NCI-H510A (cell line): ENCODE data around the gene NEO1.
"Not testable (repeated sequence)": the region's sequence is repeated elsewhere in the genome, so short reads cannot be mapped to it uniquely, and the experiment has no call there.

Source experiments
- DNase-seq: peaks from one replicate; lab custom pipeline; 2025; lab: John Stamatoyannopoulos, UW

The NEO1 gene

DNA sequence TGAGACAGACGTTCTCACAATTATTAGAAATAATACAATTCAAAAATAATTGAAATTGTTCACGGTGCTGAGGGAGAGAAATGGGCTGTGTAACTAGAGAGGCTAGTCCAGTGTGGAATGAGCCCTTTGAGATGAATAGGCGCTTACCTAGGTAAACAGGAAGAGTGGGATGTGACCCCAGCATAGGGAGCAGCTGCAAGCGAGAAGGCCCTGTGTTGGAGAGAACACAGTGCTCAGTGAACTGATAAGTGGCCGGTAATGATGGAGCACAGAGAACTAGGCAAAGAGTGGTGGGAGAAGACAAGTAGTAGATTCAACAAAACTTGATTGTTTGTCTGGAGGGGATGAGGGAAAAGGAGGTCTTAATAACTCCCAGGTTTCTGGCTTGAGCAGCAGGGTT is 212.6 kb downstream of the NEO1 start:
- DNase-seq, result no peak

DNA sequence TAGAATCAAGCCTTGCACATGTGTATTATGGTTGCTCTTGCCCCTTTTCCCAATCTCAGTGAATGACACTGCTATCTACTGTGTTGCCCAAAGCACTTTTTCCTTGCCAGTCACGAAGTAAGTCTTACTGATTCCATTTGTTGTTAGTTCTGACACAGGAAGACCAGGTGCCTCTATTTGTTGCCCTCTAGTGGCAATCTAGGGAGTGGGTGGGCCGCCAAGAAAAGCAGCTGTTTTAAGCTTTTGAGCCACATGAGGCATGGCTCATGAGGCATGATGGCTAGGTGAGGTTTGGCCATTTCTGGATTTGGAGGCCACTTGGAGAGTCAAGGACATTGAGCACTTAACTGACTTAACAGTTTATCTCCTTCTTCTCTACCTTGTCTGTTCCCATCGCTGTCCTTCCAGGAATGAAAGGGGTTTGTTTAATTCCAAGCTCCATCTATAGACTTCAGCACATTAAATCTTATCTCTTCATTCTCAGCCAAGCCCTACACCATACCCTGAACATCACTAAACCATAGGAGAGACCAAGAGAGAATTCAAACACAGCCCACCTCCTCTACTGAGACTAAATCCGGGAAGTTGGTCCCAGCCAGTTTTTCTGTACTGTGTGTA is 213.4 kb downstream of the NEO1 start:
- DNase-seq, result no peak

DNA sequence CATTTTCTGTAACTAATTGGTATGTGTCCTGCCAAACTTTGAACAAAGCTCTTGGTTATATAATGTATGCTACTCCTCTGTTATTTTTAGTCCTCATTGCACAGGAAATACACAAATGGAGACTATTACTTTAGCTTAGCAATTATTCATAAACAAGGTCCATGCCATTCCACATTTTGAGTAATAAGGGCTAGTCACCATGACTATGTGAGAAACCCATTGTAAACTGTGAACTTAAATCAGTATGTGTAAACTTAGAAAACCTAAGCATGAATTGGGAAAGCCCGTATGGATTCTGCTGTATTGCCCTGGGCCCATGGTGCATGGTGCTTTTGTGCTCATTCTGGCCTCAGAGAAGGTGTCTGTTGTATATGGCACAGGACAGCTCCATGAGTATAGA is 216.2 kb downstream of the NEO1 start:
- DNase-seq, result no peak

DNA sequence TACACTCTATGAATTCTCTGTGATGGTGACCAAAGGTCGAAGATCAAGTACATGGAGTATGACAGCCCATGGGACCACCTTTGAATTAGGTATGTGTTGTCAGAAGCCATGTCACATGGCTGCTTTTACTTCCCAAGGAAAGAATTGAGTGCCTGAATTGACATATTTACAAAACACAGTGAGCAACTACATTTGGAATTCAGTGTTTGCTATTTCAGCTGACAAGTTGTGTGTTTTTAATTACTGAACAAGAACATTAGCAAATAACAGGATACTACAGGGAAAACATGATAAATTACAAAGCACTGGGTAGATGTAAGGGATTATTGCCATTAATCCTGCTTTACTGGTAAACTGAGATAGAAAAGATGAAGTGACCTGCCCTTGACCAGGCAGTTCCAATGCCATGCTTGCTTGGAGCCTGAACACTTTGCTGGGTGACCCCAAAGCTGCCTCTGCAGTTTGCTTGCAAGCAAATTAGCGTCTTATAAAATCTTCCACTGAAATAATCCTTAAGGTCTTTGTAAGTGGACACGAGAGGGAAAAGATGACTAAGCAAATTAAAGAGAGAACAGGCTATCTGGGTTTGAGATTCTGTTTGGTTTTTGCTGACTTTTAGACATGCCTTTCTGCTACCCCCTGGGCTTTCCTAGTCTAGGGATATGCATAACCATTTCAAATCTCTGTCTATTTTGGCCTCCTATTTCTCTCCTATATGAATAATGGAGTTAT is 218.3 kb downstream of the NEO1 start:
- DNase-seq, result no peak

DNA sequence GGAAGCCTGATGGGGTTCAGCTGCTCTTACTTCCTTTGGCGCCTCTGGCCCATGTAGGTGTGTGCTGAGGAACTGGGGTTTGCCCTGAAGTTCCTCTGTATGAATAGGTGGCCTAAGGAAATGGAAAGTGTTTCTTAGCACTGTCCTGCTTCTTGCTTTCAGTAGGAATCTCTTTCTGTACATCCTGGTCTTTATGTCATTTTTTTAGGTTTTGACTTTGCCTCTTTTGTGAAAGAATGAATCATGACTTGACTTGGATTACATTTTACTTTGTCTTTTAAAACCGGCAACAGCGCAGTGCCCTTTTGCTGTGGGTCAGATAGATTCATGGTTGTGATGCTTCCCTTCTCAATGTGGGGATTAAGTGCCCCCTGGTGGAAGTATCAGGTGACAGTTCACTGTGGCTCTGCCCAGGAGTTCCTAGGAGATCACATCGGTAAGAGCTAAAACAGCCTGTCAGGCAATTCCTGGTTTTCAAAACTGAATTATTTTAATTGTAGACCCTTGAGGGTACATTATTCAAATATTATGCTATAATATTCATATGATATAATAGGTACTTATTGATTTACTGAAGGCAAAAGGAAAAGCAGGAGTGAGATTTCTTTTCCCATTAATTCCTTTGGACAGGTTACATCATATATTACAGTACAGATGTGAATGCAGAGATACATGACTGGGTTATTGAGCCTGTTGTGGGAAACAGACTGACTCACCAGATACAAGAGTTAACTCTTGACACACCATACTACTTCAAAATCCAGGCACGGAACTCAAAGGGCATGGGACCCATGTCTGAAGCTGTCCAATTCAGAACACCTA is 221.1 kb downstream of the NEO1 start:
- no peak for DNase-seq

DNA sequence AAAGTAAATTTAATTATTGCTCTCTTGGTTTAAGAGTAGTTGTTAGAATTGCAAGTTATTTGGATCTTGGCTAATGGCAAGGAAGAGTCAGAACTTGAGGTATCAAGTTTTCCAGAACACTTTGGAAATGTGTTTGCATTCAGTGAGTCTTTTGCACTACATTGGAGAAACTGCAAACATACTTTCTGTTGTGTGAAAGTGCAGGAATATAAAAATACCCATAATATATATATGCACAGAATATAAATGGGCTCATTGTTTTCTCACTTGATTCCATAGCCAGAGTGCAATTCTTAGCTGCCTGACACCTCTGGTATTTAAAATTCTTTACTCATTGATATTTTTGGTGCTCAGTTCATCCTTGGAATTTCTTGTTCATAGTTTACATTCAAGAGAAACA is 223.6 kb downstream of the NEO1 start:
- DNase-seq, result no peak

DNA sequence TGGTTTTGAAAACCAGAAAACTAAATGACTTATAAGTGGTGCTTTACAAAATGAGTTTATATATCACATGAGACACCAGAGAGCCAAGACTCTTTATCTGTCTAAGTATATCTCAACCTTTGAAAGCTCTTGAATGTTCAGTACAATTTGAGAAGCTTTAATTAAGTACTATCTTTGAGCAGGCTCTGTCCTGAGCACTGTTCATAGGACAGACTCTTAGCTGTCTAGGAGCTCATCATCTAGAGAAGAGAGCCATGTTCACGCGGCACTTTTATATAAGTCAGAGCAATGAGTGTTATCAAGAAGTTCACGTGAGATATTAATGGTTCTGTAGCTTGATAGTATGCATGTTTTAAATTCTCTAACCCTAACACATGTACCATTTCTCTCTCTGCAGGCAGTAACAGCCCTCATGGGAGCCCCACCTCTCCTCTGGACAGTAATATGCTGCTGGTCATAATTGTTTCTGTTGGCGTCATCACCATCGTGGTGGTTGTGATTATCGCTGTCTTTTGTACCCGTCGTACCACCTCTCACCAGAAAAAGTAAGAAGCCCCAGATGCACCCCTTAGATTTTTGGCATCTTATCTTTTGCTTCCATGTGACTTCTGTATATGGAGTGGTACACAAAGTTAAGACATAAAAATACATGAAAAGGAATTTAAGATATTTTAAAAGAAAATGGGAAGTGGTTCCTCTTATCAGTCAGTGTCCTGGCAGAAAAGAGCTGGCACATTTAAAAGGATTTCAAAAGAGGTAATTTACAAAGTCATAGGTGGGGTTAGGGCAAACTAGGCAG is 230.5 kb downstream of the NEO1 start:
- DNase-seq, result no peak

DNA sequence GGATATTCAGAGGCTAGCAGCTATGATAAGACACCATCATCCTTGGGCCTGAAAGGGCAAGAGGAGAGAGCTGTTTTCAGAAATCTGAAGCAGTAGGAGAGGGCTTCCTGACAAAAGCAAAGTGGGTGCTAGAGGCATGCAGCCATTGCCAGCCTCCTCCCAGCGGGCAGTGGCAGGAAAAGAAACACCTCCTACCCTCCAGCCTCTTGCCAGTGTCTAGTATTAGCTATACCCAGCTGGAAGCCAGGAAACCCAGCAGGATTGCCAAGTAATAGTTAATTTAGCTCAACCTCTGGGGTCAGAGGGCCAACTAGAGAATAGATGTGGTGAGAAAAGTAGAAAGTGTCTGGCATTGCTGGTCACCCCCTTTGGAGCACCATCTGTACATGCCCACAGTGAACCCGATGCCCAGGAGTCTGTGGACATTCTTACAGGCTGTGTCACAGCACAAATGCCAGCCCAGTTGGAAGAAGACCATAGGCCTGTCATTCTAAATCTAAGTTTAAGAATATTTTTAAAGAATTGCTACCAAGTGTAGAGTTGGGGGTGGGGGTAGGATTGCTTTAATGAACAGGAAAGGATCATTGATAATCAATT is 231.2 kb downstream of the NEO1 start:
- no peak for DNase-seq

DNA sequence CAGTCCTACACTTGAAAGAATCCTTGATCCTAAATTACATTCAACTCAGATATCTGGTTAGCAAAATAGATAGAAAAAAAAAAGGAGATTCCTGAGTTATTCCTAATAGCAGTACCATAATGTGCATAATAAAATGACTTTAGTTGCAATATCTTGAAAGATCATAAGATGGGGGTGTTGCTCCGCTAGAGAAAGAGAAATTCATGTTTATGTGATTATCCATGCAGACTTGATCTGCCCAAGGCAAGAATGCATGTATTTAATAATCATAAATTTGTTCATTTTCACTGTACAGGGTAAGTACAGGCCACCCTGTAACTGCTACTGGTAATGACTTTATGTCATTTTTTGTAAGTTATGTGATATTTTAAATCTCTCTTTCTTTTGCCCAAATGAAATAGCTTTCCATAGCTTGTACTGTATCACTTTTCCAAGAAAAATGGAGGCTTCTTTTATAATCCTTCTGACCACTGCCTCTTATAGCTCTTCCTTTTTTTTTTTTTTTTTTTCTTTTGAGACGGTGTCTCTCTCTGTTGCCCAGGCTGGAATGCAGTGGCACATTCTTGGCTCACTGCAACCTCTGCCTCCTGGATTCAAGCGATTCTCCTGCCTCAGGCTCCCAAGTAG is 231.9 kb downstream of the NEO1 start:
- no peak for DNase-seq

DNA sequence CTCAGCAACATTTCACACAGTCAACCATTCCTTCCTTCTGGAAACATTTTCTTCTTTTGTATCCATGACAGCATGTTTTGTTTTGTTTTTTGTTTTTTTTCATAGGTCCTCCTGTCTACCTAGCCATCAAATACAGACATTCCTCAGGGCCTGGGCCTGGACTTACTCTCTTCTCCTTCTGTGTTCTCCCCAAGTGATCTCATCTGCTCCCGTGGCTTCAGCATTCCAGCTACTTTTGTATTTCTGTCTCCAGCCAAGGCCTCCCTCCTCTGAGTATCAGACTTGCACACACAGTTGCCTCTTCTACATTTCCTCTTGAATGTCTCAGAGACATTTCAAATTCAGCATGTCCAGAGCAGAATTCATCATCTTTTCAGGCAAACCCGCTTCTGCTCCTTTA is 234.0 kb downstream of the NEO1 start:
- DNase-seq, result no peak

DNA sequence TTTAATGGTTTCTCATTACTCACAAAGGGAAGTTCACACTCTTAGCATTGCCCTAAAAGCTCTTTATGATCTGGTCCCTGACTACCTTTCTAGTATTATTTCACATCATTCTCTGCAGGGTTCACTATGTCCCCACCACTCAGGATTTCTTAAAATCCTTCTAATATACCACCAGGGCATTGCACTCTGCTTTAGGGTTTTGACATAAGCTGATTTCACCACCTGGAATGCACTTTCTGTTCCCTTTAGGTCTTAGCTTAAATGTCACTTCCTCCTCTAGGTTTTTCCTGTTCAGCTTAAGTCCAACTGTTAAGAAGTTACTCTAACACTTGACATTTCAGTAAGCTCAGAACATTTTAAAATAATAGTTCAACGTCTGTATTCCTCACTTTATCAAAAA is 234.8 kb downstream of the NEO1 start:
- DNase-seq, result no peak

DNA sequence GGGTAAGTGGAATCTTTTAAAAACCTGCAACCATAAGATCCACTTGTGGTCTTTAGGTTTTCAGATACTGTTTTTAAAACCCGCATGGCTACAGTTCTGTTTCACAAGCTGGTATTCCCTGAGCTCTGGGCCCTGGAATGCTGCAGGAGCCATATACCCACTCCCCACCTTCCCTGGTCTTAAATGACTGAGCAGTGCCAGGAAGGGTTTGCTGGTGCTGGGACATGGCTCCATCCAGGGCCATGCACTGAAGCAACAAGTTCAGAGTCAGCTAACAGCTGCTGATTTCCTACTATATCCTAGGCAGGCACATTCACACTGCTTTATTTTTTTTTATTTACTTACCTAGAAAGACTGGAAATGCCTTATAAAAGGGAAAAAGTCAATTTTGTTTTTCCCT is 239.2 kb downstream of the NEO1 start:
- DNase-seq, result no peak

DNA sequence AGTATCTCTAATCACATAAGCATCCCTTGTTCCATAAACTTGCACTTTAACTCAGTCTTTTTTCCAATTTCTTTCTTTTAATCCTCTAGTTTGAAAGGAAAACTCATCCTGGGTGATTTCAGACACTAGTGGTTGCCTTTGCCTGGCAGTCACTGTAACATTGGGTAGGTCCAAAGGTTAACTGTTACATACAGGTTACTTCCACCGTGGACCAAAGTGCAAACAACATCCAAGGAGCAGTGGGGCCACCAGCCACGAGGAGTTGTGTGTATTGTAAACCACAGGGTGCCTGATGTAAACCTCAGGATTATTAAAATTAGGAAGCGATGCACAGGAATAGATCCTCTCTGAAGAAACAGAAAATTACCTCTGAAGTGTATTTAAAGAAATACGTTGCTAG is 241.5 kb downstream of the NEO1 start:
- no peak for DNase-seq

DNA sequence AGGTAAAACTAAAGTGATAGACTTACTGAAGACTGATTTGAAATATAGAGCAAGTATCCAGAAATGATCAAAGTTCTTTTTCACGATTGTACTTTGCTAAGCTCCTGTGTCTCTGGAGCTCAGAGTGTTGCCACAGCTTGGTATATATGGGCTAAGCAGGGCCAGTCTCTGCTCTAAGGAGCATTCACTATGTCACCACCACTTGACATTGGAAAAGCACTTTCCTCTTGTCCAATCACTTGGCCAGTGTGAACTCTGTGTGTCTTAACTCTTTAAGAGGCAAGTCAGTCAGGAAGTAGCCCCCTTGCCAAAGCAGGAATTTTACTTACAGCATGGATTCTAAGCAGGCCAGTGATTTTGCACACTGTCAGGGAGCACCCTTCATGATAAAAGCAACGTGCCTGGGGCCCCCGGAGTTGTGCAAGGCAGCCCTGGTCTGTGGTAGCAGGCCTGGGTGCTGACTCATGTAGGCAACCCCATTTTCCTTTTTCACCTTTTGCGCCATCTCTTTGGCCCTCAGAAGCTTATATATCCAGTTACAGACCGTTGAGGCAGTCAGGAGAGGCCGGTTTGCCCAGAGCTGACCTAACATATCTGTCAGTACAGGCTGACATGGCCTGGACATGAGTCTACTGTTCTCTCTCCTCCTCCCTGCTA is 243.5 kb downstream of the NEO1 start:
- DNase-seq, result no peak

DNA sequence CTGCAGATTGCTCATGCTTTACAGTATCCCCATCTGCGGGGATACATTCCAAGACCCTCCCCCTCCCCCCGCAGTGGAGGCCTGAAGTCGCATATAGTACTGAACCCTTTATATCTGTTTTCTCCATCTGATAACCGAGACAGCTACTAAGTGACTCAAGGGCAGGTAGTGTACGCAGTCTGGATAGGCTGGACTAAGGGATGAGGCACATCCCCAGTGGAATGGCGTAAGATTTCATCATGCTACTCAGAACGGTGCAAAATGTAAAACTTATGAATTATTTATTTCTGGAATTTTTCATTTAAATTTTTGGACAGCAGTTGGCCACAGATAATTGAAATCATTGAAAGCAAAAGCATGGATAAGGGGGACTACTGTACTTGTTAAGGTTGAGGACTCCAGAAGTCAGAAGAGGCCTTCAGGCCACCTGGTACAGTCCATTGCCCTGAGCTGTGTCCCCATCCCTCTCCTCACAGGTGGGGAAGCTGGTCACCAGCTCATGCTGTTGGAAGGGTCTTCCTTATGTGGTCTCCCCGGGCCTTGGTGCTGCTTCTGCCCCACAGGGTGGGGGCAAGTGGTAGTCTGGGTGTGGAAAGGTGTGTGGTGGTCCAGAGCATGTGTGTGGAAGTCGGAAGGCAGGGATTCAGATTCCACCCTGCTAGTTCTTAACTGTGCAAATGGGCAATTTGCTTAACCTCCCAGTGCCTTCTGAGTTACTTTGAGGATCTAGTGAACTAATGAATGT is 244.5 kb downstream of the NEO1 start:
- no peak for DNase-seq

DNA sequence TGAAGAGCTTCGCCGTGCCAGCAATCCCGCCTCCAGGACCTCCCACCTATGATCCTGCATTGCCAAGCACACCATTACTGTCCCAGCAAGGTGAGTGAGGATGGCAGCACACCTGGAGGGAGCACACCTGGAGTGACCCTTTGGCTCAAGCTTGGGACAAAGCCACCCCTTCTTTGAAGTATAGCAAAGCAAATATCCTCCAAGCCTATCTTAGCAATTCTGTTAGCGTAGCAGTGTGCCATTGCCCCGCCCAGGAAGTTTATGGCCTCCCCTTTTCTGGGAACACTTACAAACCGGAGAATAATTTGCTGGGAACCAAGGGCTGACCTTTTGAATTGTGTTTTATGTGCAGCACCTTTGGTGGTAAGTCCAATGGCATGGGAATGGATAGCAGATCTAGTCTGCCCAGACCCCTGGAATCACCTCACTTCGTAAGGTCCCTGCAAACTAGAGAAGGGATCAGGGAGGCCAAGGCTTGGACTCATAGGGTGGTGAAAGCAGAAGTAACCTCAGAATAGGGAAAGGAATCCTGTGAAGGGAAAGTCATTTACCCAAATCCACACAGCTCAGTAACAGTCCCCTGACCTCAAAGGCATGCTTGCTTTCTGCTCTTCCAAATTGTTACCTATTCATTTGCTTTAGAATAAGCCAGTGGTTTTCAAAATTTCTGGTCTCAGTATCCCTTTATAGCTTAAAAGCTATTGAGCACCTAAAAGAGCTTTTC is 246.4 kb downstream of the NEO1 start:
- DNase-seq, result no peak

DNA sequence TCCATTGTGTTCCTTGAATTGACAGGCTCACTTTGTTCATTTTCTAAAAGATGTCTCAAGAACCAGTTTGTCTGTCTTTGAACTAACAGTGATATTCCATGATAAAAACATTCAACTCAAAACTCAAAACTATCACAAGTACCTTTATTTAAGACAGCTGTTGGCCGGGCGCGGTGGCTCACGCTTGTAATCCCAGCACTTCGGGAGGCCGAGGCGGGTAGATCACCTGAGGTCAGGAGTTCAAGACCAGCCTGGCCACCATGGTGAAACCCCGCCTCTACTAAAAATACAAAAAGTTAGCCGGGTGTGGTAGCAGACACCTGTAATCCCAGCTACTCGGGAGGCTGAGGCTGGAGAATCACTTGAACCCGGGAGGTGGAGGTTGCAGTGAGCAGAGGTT is 248.0 kb downstream of the NEO1 start:
- DNase-seq, result not testable (repeated sequence)

DNA sequence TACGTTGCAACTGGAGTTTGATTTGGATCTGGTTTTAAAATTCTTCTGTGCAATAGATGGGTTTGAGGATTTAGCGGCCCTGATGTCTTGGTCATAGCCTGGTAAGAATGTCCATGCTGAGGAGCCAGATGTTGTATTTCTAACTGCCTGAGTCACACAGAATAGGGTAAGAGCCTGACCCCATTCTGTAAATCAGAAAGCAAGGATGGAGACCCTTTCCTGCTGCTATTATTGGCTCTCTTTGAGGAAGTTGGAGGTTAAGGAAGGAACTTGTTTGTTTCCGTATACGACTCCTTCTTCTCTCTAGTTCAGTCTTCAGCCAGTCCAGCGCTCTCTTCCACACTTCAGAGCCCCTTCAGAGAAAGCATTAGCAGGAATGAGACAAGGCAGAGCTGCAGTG is 251.4 kb downstream of the NEO1 start:
- DNase-seq, result no peak
